ENCODE measurements around the gene ALX4.

The ALX4 gene

DNA sequence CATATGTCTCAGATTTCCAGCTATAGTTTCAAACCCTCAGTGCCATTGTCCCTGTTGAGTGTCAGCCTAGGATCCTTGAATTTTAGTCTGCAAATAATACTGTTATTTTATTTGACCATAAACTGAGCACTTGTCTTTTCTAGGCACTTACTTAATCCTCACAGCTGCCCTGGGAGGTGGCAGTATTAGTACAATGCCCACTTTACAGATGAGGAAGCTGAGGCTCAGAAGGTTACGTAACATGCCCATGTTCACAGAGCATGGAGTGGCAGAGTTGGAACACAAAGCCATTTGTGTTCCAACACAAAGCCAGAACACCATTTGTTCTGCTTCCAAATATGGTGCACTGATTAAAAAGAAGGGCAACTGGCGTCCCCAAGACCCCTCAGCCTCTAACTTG lies 38.2 kb upstream of the ALX4 start:
- FAIRE-seq = no peak
- no peak for TF ChIP-seq POLR2A (IDR thresholded peaks at IDR 0.05; ENCODE audit: low read depth, low read length)
- TF ChIP-seq PAX5 (IDR thresholded peaks at IDR 0.05; ENCODE audit: insufficient read depth, low read length, severe bottlenecking) = no peak
- no peak for TF ChIP-seq SPI1 (IDR thresholded peaks at IDR 0.05; ENCODE audit: low read depth, low read length)
- no peak for TF ChIP-seq TAF1 (IDR thresholded peaks at IDR 0.05; ENCODE audit: low read depth, low read length)
- TF ChIP-seq POU2F2 (IDR thresholded peaks at IDR 0.05; ENCODE audit: low read depth, low read length) = no peak
- TF ChIP-seq POLR2AphosphoS5 (IDR thresholded peaks at IDR 0.05; ENCODE audit: low read depth, low read length) = no peak
- DNase-seq (ENCODE audit: insufficient read length, low spot score) = no peak

DNA sequence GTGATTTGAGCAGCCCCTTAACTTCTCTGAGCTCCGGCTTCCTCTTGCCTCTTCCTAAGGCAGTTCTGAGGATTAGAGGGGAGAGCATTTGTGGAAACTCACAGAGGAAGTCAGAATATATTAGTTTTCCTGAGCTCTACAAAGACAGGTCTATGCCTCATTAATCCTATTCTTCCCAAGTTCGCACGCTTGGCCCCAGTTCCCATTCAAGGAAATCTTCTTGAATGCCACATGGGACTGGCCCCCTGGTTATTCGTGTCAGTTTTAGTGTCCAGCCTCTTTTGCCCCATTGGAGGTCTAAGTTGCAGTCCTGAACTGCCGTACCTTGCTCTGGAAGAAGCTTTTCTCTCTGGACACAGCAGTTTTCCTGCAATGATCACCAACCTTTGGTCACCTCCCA lies 37.6 kb upstream of the ALX4 start:
- TF ChIP-seq POLR2AphosphoS5 (IDR thresholded peaks at IDR 0.05; ENCODE audit: low read depth, low read length) (no peak), POLR2A (IDR thresholded peaks at IDR 0.05; ENCODE audit: low read depth, low read length) (no peak), TAF1 (IDR thresholded peaks at IDR 0.05; ENCODE audit: low read depth, low read length) (no peak), POU2F2 (IDR thresholded peaks at IDR 0.05; ENCODE audit: low read depth, low read length) (no peak), PAX5 (IDR thresholded peaks at IDR 0.05; ENCODE audit: insufficient read depth, low read length, severe bottlenecking) (no peak), SPI1 (IDR thresholded peaks at IDR 0.05; ENCODE audit: low read depth, low read length) (no peak)
- DNase-seq (ENCODE audit: insufficient read length, low spot score) (no peak), FAIRE-seq (no peak)

DNA sequence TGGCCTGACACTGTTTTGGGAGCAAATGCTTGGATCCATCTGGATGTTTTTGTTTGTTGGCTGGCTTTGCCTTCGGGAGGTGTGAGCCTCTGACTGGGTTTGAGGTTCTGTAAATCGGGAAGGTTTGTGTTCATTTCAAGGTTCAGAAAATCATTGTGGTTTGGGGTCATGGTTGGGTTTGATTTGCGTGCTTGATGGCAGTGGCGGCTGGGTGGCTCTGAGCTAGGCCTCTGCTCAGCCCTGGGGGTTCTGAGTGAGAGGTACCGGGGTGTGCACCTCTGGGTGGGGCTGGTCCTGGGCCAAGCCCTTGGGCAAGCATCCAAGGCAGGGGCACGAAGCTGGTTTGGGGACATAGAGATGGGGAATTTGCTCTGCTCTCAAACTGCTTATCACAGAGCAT lies 37.0 kb upstream of the ALX4 start:
- DNase-seq (ENCODE audit: insufficient read length, low spot score) (no peak), FAIRE-seq (no peak)
- TF ChIP-seq PAX5 (IDR thresholded peaks at IDR 0.05; ENCODE audit: insufficient read depth, low read length, severe bottlenecking) = no peak
- no peak for TF ChIP-seq POU2F2 (IDR thresholded peaks at IDR 0.05; ENCODE audit: low read depth, low read length)
- TF ChIP-seq POLR2AphosphoS5 (IDR thresholded peaks at IDR 0.05; ENCODE audit: low read depth, low read length) = no peak
- TF ChIP-seq POLR2A (IDR thresholded peaks at IDR 0.05; ENCODE audit: low read depth, low read length) = no peak
- TF ChIP-seq TAF1 (IDR thresholded peaks at IDR 0.05; ENCODE audit: low read depth, low read length) = no peak
- no peak for TF ChIP-seq SPI1 (IDR thresholded peaks at IDR 0.05; ENCODE audit: low read depth, low read length)

DNA sequence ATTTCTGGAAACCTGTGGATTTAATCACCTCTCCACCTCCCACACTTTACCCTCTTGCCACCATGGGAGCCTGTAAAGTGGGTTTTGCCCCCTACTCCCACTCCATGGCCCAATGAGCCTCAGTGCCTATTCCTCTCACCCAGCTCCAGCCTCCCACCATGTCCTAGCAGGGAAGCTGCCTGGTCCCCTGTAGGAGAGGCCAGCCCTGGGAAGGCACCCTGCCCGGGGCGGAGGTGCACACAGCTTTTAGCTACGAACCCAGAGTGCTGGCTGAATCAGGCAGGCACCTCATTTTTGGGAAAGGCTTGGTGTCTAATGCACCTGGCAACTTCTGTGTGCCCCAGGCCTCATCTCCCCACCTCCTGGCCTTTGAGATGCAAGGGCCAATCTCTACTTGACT lies 35.8 kb upstream of the ALX4 start:
- TF ChIP-seq POLR2A (IDR thresholded peaks at IDR 0.05; ENCODE audit: low read depth, low read length) = no peak
- no peak for TF ChIP-seq PAX5 (IDR thresholded peaks at IDR 0.05; ENCODE audit: insufficient read depth, low read length, severe bottlenecking)
- TF ChIP-seq POU2F2 (IDR thresholded peaks at IDR 0.05; ENCODE audit: low read depth, low read length) = no peak
- no peak for TF ChIP-seq TAF1 (IDR thresholded peaks at IDR 0.05; ENCODE audit: low read depth, low read length)
- no peak for TF ChIP-seq POLR2AphosphoS5 (IDR thresholded peaks at IDR 0.05; ENCODE audit: low read depth, low read length)
- no peak for TF ChIP-seq SPI1 (IDR thresholded peaks at IDR 0.05; ENCODE audit: low read depth, low read length)
- FAIRE-seq = no peak
- DNase-seq (ENCODE audit: insufficient read length, low spot score) = no peak

DNA sequence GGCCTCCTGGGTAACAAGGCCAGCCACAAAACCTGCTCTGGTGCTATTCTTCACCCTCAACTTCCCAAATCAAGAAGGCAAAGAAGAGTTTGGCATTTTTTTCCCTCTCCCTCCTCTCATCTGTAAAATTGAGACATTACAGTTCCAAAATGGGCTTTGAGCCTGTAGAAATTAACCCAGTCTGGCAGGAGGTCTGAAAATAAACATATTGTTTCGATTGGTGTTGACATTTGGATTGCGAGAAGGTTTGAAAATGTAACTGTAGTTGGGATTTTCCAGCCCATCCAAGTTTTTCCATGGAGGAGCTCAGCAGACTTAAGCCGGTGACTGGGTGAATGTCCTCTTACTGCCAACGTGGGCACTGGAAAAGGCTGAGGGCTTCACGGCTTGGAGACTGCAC lies 35.0 kb upstream of the ALX4 start:
- DNase-seq (ENCODE audit: insufficient read length, low spot score) (no peak), FAIRE-seq (no peak)
- TF ChIP-seq POLR2A (IDR thresholded peaks at IDR 0.05; ENCODE audit: low read depth, low read length) (no peak), PAX5 (IDR thresholded peaks at IDR 0.05; ENCODE audit: insufficient read depth, low read length, severe bottlenecking) (no peak), POU2F2 (IDR thresholded peaks at IDR 0.05; ENCODE audit: low read depth, low read length) (no peak), TAF1 (IDR thresholded peaks at IDR 0.05; ENCODE audit: low read depth, low read length) (no peak), POLR2AphosphoS5 (IDR thresholded peaks at IDR 0.05; ENCODE audit: low read depth, low read length) (no peak), SPI1 (IDR thresholded peaks at IDR 0.05; ENCODE audit: low read depth, low read length) (no peak)

DNA sequence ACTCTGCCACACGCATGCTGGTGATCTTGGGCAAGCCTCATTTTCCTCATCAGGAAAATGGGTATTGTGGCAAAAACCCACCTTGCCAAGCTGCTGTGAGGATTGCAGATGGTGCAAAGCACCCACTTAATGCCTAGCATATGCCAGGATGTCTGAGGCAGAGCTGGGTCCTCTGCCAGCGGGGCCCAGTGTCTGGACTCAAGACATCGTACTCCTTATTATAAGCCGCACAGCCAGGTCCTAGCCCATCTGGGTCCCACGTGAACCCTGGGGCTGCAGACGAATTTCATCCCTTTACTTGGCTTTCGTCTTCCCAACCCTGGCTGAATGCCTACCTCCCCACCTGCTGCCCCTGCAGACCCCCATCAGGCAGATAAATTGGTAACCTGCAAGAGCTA lies 34.5 kb upstream of the ALX4 start:
- DNase-seq (ENCODE audit: insufficient read length, low spot score) = no peak
- no peak for TF ChIP-seq POLR2A (IDR thresholded peaks at IDR 0.05; ENCODE audit: low read depth, low read length)
- no peak for TF ChIP-seq POLR2AphosphoS5 (IDR thresholded peaks at IDR 0.05; ENCODE audit: low read depth, low read length)
- no peak for TF ChIP-seq TAF1 (IDR thresholded peaks at IDR 0.05; ENCODE audit: low read depth, low read length)
- no peak for TF ChIP-seq SPI1 (IDR thresholded peaks at IDR 0.05; ENCODE audit: low read depth, low read length)
- TF ChIP-seq PAX5 (IDR thresholded peaks at IDR 0.05; ENCODE audit: insufficient read depth, low read length, severe bottlenecking) = no peak
- TF ChIP-seq POU2F2 (IDR thresholded peaks at IDR 0.05; ENCODE audit: low read depth, low read length) = no peak
- no peak for FAIRE-seq

DNA sequence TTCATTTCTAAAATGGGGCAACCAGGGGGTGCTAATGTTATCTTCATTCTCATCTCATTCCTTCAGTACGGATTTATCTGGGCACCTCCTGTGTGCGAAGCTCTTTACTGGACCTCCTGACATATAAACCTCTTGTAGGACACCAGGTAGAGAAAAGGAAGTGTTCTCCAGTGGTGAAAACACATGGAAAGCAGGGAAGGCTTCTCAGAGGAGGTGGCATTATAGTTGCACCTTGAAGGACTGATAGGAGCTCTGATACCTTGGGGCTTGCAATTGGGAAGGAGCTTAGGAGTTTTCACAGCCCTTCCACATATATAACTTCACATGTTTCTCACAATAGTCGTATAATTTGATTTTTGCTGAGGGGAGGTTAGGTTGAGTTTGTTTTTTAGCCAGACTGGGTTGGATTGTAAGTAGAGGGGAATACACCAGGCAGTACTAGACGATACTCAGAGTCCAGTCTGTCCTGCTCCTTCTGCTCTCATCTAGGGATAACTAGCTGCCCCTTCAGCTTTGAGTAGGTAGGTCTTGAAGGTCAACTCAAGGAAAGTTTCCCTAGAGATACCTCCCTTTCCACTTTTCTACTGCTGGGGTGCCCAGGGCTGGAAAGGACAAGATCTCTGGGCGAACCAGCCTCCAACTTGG lies 34.0 kb upstream of the ALX4 start:
- FAIRE-seq = no peak
- DNase-seq (ENCODE audit: insufficient read length, low spot score) = no peak
- TF ChIP-seq POLR2A (IDR thresholded peaks at IDR 0.05; ENCODE audit: low read depth, low read length) (no peak), TAF1 (IDR thresholded peaks at IDR 0.05; ENCODE audit: low read depth, low read length) (no peak), PAX5 (IDR thresholded peaks at IDR 0.05; ENCODE audit: insufficient read depth, low read length, severe bottlenecking) (no peak), SPI1 (IDR thresholded peaks at IDR 0.05; ENCODE audit: low read depth, low read length) (no peak), POLR2AphosphoS5 (IDR thresholded peaks at IDR 0.05; ENCODE audit: low read depth, low read length) (no peak), POU2F2 (IDR thresholded peaks at IDR 0.05; ENCODE audit: low read depth, low read length) (no peak)

DNA sequence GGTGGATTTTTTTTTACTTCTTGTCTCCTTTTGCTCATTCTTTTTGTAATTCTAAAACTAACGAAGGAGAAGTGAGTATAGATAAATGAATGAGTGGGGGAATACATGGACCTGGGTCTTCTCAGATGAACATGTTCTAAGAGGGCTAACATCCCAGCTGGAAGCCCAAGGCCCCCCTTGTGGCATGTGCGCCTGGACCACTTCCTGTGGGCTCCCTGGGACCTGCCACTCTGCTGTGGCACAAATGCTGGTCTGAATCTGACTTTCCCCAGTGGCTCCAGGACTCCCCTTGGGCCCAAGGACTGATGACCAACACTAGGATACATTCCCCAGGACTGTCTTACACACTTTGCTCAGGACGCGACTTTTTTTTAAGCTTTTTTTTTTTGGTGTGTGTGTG lies 32.7 kb upstream of the ALX4 start:
- no peak for TF ChIP-seq POLR2A (IDR thresholded peaks at IDR 0.05; ENCODE audit: low read depth, low read length)
- no peak for TF ChIP-seq POLR2AphosphoS5 (IDR thresholded peaks at IDR 0.05; ENCODE audit: low read depth, low read length)
- TF ChIP-seq TAF1 (IDR thresholded peaks at IDR 0.05; ENCODE audit: low read depth, low read length) = no peak
- no peak for TF ChIP-seq SPI1 (IDR thresholded peaks at IDR 0.05; ENCODE audit: low read depth, low read length)
- no peak for TF ChIP-seq POU2F2 (IDR thresholded peaks at IDR 0.05; ENCODE audit: low read depth, low read length)
- TF ChIP-seq PAX5 (IDR thresholded peaks at IDR 0.05; ENCODE audit: insufficient read depth, low read length, severe bottlenecking) = no peak
- DNase-seq (ENCODE audit: insufficient read length, low spot score) = no peak
- FAIRE-seq = no peak

DNA sequence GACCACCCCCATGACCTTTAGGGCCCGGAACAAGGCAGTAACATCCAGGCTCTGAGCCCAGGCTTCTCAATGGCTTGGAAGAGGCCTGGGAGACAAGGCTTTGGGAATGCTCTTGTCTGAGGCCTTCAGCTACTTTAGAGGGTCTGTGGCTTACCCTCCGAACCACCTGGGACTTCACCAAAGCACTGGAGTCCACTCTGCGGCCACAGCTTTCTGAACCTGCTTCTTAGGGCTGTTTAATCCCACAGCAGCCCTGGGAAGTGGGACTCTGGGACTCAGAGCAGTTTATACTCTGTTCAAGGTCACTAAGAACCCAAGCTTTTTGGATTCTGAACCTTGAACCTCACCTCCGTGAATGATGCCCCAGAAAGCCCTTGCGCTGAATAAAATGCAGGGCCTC lies 30.7 kb upstream of the ALX4 start:
- TF ChIP-seq POU2F2 (IDR thresholded peaks at IDR 0.05; ENCODE audit: low read depth, low read length) (no peak), POLR2AphosphoS5 (IDR thresholded peaks at IDR 0.05; ENCODE audit: low read depth, low read length) (no peak), PAX5 (IDR thresholded peaks at IDR 0.05; ENCODE audit: insufficient read depth, low read length, severe bottlenecking) (no peak), SPI1 (IDR thresholded peaks at IDR 0.05; ENCODE audit: low read depth, low read length) (no peak)
- no peak for DNase-seq (ENCODE audit: insufficient read length, low spot score)
- FAIRE-seq = no peak

DNA sequence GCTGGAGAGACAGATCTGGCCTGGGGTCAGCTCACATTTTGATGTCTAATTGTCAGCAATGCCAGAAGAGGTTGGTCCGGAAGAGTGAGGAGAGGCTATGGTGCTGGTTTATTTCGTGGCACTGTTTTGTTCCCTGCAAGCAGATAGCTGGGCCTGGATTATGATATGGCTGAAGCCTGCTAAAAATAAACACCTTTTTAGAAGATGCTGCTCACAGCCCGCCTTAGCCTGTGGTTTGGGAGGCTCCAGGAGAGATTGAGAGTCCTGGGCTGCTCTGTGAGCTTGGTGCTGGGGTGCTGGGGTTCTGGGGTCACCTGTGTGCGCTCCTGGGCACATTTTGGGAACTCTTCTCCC lies 29.6 kb upstream of the ALX4 start:
- TF ChIP-seq POLR2AphosphoS5 (IDR thresholded peaks at IDR 0.05; ENCODE audit: low read depth, low read length) = no peak
- TF ChIP-seq POLR2A (IDR thresholded peaks at IDR 0.05; ENCODE audit: low read depth, low read length) = no peak
- DNase-seq (ENCODE audit: insufficient read length, low spot score) = no peak
- FAIRE-seq = no peak

All from GM12891 (cell line).